Kidney (tissue), 14 donors: ENCODE results near the gene THTPA. TPM values are rescaled to one million over a fixed set of nuclear protein-coding genes. Genes with fewer than 3 reads are reported as not detected.

ENCODE experiments used
- DNase-seq, 5 donors: peaks; one replicate each; pipeline ENCODE4 v3.0.0-alpha.2; 2013 to 2020
- FAIRE-seq: peaks from 2 replicates; lab custom pipeline; 2012; peaks lifted over from hg19 to GRCh38; lab: Jason Lieb, UNC
- H3K27ac ChIP-seq, 2 donors: one replicate each; pipeline ENCODE4 v1.7.0; 2013; ENCODE audit warnings: low read depth in 2 of 2, low read length in 2 of 2, inconsistent platforms in 1 of 2
- H3K27me3 ChIP-seq: one replicate; pipeline ENCODE4 v1.7.1; 2013; ENCODE audit warnings: low read length, inconsistent platforms; ENCODE audit not compliant: control insufficient read depth, insufficient read depth
- H3K36me3 ChIP-seq, 3 donors: one replicate each; pipeline versions ENCODE4 v1.7.0 to v1.7.1; 2013; ENCODE audit warnings: low read length in 3 of 3, control low read depth in 1 of 3, inconsistent platforms in 1 of 3; ENCODE audit not compliant: insufficient read depth in 3 of 3, control insufficient read depth in 2 of 3
- H3K4me1 ChIP-seq, 3 donors: one replicate each; pipeline versions ENCODE4 v1.7.0 to v1.7.1; 2013; ENCODE audit warnings: low read length in 3 of 3, inconsistent platforms in 1 of 3, low read depth in 1 of 3; ENCODE audit not compliant: control insufficient read depth in 2 of 3, insufficient read depth in 2 of 3
- H3K4me3 ChIP-seq, 3 donors: one replicate each; pipeline versions ENCODE4 v1.7.0 to v1.8.1; 2013; ENCODE audit warnings: low read length in 3 of 3, control low read depth in 1 of 3, inconsistent platforms in 1 of 3
- H3K9ac ChIP-seq, 3 donors: one replicate each; pipeline versions ENCODE4 v1.7.0 to v1.7.1; 2013; ENCODE audit warnings: low read length in 3 of 3, control low read depth in 1 of 3, inconsistent platforms in 1 of 3
- H3K9me3 ChIP-seq, 3 donors: one replicate each; pipeline versions ENCODE4 v1.7.0 to v1.7.1; 2013; ENCODE audit warnings: low read length in 3 of 3, control low read depth in 1 of 3, inconsistent platforms in 1 of 3; ENCODE audit not compliant: control insufficient read depth in 2 of 3, insufficient read depth in 1 of 3
- intact Hi-C: fragments of 100-400 bp; cut with DNase I; formaldehyde crosslinking; loops from one replicate; pipeline ENCODE4 v1.11.1; 2022
- polyA plus RNA-seq: library from polyadenylated mRNA; stranded (reverse); fragments of 350-450 nt; fragmentation: Illumina TruSeq; extraction: RNeasy Lipid Tissue Mini Kit (QIAGEN cat#74804); gene quantifications from one replicate; pipeline ENCODE4 v1.2.3, GENCODE V29; 2014; ENCODE audit warnings: low read depth, low replicate concordance; ENCODE audit not compliant: insufficient read depth
- total RNA-seq: library from RNA; stranded (reverse); fragmentation: NEBNext Ultra II Directional; extraction: Animal tissue kit (Norgen Biotek cat#: 25700); gene quantifications from one replicate; pipeline ENCODE4 v1.2.1, GENCODE V29; 2021
- TF ChIP-seq, protein P1 (sequence below): IDR thresholded peaks from 3 replicates; pipeline ENCODE4 v1.5.1; 2012; ENCODE audit warnings: mild to moderate bottlenecking, moderate library complexity, borderline replicate concordance; ENCODE audit not compliant: insufficient read depth; ENCODE audit errors: extremely low read depth
- donor health status: control.
- donor health status: control.
- donor health status: control.
- donor health status: control.
- donor health status: control.
- donor health status: DM: yes; HTN: yes; CAD: no.
- donor health status: Normal renal cell carcinoma (clear cell type).

THTPA gene
- total and polyA plus RNA-seq, 2 donors from 2014 or later, result 24.4 to 38.4 TPM

DNA sequence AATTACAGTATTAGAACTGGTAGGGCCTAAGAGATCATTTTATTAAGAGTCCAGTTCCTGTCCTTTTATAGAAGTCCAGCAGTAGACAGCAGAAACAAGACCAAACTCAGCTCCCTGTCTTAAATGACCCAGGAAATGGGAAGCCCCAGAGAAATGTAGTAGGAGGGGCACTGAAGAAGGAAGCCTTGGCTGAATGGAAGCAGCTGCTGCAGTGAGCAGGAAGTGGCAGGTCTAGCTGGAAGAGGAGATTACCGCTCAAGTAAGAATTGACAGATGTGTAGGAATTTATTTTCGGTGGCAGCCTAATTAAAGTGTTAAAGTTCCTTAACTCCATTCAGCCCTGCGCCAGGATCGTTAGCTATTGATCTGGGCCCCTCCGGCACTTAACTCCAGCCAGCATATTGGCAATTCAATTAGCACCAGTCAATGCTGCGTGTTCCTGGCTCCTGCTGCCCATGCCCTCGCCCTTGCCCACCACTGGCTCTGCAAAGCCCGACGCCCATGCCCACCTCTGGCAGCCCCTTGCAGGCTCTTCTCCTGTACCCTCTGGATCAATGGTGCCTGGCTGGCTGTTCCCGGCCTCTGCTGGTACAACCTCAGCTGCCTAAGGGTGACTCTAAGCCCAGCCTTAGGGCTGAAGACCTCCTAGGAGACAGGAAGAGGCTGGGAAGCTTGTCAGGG is 25.6 kb upstream of the THTPA start:
- intact Hi-C loops, result no loop called here
- DNase-seq (peak in 2 of 5 donors; percentile 31 to 70), FAIRE-seq (no peak)
- no peak overlapping the region for H3K9ac ChIP-seq
- H3K4me1 ChIP-seq, result peaks cover 0 to 4% (median 0%) of the 10 kb centered on the region in 3 donors
- no peaks in the 10 kb centered on the region for H3K9me3 ChIP-seq
- H3K27ac ChIP-seq, result no peak overlapping the region
- H3K4me3 ChIP-seq, result no peak overlapping the region
- TF ChIP-seq, protein P1, sequence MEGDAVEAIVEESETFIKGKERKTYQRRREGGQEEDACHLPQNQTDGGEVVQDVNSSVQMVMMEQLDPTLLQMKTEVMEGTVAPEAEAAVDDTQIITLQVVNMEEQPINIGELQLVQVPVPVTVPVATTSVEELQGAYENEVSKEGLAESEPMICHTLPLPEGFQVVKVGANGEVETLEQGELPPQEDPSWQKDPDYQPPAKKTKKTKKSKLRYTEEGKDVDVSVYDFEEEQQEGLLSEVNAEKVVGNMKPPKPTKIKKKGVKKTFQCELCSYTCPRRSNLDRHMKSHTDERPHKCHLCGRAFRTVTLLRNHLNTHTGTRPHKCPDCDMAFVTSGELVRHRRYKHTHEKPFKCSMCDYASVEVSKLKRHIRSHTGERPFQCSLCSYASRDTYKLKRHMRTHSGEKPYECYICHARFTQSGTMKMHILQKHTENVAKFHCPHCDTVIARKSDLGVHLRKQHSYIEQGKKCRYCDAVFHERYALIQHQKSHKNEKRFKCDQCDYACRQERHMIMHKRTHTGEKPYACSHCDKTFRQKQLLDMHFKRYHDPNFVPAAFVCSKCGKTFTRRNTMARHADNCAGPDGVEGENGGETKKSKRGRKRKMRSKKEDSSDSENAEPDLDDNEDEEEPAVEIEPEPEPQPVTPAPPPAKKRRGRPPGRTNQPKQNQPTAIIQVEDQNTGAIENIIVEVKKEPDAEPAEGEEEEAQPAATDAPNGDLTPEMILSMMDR, result no peak
- H3K36me3 ChIP-seq, result no peaks in the 10 kb centered on the region
- no peaks in the 10 kb centered on the region for H3K27me3 ChIP-seq

DNA sequence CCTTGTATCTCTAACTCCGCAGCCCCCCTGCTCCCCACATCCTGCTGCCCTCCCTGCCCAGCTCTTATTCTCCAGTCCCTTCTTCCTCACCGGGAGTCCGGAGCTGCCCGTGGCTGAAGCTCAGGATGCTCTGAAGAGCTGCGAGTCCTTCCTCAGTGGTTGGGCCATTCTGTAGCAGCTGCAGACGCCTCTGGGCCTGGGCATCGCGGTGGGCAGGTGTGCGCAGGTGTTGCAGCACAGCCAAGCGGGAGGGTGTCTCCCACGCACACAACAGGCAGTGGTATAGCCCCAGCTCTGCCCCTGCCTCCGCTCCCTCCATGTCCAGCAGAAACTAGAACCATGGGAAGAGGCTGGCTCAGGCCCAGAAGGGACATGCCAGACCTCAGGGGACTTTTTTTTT is 24.7 kb upstream of the THTPA start:
- no peaks in the 10 kb centered on the region for H3K27me3 ChIP-seq
- no peaks in the 10 kb centered on the region for H3K36me3 ChIP-seq
- H3K9ac ChIP-seq, result no peak overlapping the region
- FAIRE-seq, result no peak
- intact Hi-C loops, result no loop called here
- no peaks in the 10 kb centered on the region for H3K9me3 ChIP-seq
- no peak overlapping the region for H3K4me3 ChIP-seq
- TF ChIP-seq, protein P1, result no peak
- H3K27ac ChIP-seq, result no peak overlapping the region
- peaks cover 0 to 4% (median 0%) of the 10 kb centered on the region in 3 donors for H3K4me1 ChIP-seq
- DNase-seq, result no peak

DNA sequence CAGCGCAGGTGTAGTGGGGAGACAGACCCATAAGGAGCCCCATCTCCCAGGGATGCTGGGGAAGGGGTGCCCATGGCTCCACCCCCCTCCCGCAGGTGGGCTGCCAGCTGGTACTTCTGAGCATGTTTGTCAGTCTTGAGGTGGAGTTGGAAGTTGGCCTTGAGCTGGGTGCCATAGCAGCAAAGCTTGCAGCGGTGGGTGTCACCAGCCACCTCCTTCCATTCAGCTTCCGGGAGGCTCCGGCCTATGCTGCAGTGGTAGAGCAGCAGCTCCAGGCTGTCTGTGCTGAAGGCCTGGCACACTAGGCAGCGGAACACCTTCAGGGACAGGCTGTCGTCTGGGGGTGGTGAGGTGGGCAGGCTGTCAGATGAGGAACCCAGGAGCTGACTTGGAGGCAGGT is 23.4 kb upstream of the THTPA start:
- Histone ChIP-seq H3K9me3 (no peaks in the 10 kb centered on the region), H3K27ac (no peak overlapping the region), H3K27me3 (no peaks in the 10 kb centered on the region), H3K36me3 (no peaks in the 10 kb centered on the region), H3K9ac (no peak overlapping the region), H3K4me3 (no peak overlapping the region), H3K4me1 (peaks cover 0 to 4% (median 0%) of the 10 kb centered on the region in 3 donors)
- TF ChIP-seq, protein P1, result no peak
- intact Hi-C loops, result no loop called here
- FAIRE-seq (no peak), DNase-seq (no peak)
